HUES6 (cell line): ENCODE measurements around the gene ATP1A1.
A peak's percentile ranks its signal among the peaks of the same experiment; 100 is the strongest.

Experiments
- H3K27ac ChIP-seq: 2 replicates; pipeline ENCODE4 v1.7.0; 2013; ENCODE audit warnings: low read depth, mild to moderate bottlenecking, low read length, inconsistent platforms
- H3K27me3 ChIP-seq: 2 replicates; pipeline ENCODE4 v1.6.1; 2013; ENCODE audit warnings: low read length; ENCODE audit not compliant: control insufficient read depth, insufficient read depth
- H3K36me3 ChIP-seq: 2 replicates; pipeline ENCODE4 v1.6.1; 2013; ENCODE audit warnings: low read length; ENCODE audit not compliant: control insufficient read depth, insufficient read depth
- H3K4me1 ChIP-seq: 2 replicates; pipeline ENCODE4 v1.6.1; 2013; ENCODE audit warnings: low read length; ENCODE audit not compliant: control insufficient read depth, insufficient read depth
- H3K4me3 ChIP-seq: 2 replicates; pipeline ENCODE4 v1.5.1; 2013; ENCODE audit warnings: low read depth, low read length
- H3K9ac ChIP-seq: one replicate; pipeline ENCODE4 v1.6.1; 2013; ENCODE audit warnings: mild to moderate bottlenecking, low read length
- H3K9me3 ChIP-seq: 2 replicates; pipeline ENCODE4 v1.6.1; 2013; ENCODE audit warnings: low read depth, low read length; ENCODE audit not compliant: control insufficient read depth, insufficient read depth

The ATP1A1 gene

DNA sequence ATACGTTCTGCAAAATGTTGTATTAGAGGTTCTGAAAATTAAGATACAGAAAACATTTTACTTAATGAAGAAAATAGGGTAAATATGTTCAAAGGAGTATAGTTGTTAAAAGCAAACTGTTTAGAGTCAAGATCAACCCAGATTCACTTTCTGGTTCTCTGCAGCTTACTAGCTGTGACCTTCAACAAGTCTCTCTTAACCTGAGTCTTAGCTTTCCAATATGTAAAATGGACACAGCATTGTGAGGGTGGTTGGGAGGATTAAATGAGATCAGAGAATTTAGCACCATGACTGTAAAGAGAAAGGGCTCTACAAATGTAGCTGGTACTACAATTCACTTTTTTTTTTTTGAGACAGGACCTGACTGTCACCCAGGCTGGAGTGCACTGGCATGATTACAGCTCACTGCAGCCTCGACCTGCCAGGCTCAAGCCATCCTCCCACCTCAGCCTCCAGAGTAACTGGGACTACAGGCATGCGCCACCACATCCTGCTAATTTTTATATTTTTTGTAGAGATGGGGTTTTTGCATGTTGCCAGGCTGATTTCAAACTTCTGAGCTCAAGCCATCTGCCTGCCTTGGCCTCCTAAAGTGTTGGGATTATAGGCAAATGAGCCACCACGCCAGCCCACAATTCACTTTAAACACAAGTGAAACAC lies 43.9 kb downstream of the ATP1A1 start:
- no peaks in the 10 kb centered on the region for H3K27me3 ChIP-seq
- no peaks in the 10 kb centered on the region for H3K36me3 ChIP-seq
- H3K27ac ChIP-seq = no peak overlapping the region
- H3K9ac ChIP-seq = peak overlapping the region; percentile 96
- H3K4me3 ChIP-seq = peak overlapping the region; percentile 97; the same call in 1 of the 2 replicates
- H3K4me1 ChIP-seq = peaks cover 23% of the 10 kb centered on the region
- no peaks in the 10 kb centered on the region for H3K9me3 ChIP-seq

GRCh38 chr1:116417678-116418077 lies 44.6 kb downstream of the ATP1A1 start:
- no peaks in the 10 kb centered on the region for H3K27me3 ChIP-seq
- peak overlapping the region; percentile 96 for H3K9ac ChIP-seq
- no peak overlapping the region for H3K27ac ChIP-seq
- H3K4me1 ChIP-seq = peaks cover 23% of the 10 kb centered on the region
- H3K9me3 ChIP-seq = no peaks in the 10 kb centered on the region
- H3K4me3 ChIP-seq = peak overlapping the region; percentile 97
- H3K36me3 ChIP-seq = no peaks in the 10 kb centered on the region

GRCh38 chr1:116418091-116418830 lies 45.2 kb downstream of the ATP1A1 start:
- H3K27ac ChIP-seq = peak overlapping the region; percentile 54; the same call in 1 of the 2 replicates
- H3K4me3 ChIP-seq = peak overlapping the region; percentile 97
- no peaks in the 10 kb centered on the region for H3K9me3 ChIP-seq
- no peaks in the 10 kb centered on the region for H3K36me3 ChIP-seq
- H3K4me1 ChIP-seq = peaks cover 23% of the 10 kb centered on the region
- peak overlapping the region; percentile 96 for H3K9ac ChIP-seq
- no peaks in the 10 kb centered on the region for H3K27me3 ChIP-seq

- H3K4me1 ChIP-seq = peaks cover 21% of the 10 kb centered on the region
- H3K27ac ChIP-seq = no peak overlapping the region
- H3K36me3 ChIP-seq = no peaks in the 10 kb centered on the region
- no peak overlapping the region for H3K4me3 ChIP-seq
- H3K27me3 ChIP-seq = peaks cover 9% of the 10 kb centered on the region
- H3K9ac ChIP-seq = no peak overlapping the region
- no peaks in the 10 kb centered on the region for H3K9me3 ChIP-seq
Observed at GRCh38 chr1:116420417-116421200, 47.6 kb downstream of the ATP1A1 start.

DNA sequence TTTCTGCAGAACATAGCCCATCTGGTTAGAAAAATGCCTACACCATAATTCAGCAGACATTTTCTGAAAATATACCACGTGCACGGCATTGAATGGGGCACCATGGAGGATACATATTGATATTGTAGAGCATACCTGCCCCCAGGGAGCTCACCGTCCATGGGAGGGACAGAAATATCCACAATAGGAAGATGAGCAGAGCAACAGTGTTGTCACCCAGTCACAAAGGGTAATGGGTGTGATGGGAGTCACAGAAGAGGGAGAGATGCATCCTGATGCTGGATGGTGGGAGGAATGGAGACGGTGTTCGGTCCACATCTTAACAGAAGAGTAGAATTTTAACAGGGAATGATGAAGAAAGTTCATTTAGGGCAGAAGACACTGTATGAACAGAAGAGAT lies 51.4 kb downstream of the ATP1A1 start:
- no peaks in the 10 kb centered on the region for H3K36me3 ChIP-seq

DNA sequence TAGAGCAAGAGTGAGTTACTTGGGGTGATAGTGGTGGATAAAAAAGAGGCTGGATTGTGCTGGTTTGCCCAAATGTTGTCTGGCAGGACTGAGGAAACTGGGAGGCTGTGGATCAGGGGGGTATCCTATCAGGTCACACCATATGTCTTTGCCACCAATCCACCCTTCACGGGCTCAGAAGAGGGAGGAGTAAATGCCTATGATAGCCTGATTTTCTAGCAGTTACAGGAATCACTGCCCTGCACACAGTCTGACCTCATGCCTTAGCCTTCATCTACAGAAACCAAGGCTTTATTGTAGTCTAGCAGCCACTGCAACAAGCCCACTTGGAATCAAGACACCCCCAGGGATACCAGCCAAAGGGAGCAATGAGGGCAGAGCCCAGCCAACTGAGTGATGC lies 51.8 kb downstream of the ATP1A1 start:
- no peak overlapping the region for H3K4me3 ChIP-seq
- H3K27me3 ChIP-seq = peaks cover 9% of the 10 kb centered on the region
- no peaks in the 10 kb centered on the region for H3K9me3 ChIP-seq
- H3K4me1 ChIP-seq = no peaks in the 10 kb centered on the region; the same call in 1 of the 2 replicates
- H3K27ac ChIP-seq = no peak overlapping the region
- H3K36me3 ChIP-seq = no peaks in the 10 kb centered on the region
- H3K9ac ChIP-seq = no peak overlapping the region

More for the DNA sequence above, 51.4 kb downstream of the ATP1A1 start:
- no peak overlapping the region for H3K9ac ChIP-seq
- no peak overlapping the region for H3K27ac ChIP-seq
- peaks cover 9% of the 10 kb centered on the region for H3K27me3 ChIP-seq
- H3K4me1 ChIP-seq = no peaks in the 10 kb centered on the region; the same call in 1 of the 2 replicates
- H3K9me3 ChIP-seq = no peaks in the 10 kb centered on the region
- H3K4me3 ChIP-seq = no peak overlapping the region

GRCh38 chr1:116425987-116426386 lies 52.9 kb downstream of the ATP1A1 start:
- H3K9ac ChIP-seq = no peak overlapping the region
- no peak overlapping the region for H3K27ac ChIP-seq
- peaks cover 9% of the 10 kb centered on the region for H3K27me3 ChIP-seq
- H3K36me3 ChIP-seq = no peaks in the 10 kb centered on the region
- no peaks in the 10 kb centered on the region for H3K4me1 ChIP-seq
- H3K4me3 ChIP-seq = no peak overlapping the region
- H3K9me3 ChIP-seq = no peaks in the 10 kb centered on the region

DNA sequence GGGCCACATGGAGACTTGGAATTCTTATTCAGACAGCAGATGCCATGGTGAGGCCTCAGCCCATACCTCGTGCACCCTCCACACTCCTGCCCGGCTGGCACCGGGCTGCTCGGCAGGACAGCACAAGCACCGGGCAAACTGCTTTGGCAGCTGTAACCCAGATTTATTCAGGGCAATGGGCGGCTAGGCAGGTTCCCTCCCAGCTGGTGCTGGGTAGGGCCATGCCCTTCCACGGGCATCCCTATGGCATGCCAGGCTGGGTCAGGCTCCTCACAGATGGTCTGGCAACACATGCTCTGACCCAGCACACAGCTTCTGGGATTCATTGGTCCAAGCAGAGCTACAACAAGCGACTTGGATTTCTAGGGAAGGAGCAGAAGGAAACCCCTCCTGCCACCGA lies 53.4 kb downstream of the ATP1A1 start:
- Histone ChIP-seq H3K27ac (no peak overlapping the region), H3K9ac (no peak overlapping the region), H3K9me3 (no peaks in the 10 kb centered on the region), H3K4me3 (no peak overlapping the region), H3K4me1 (no peaks in the 10 kb centered on the region), H3K36me3 (no peaks in the 10 kb centered on the region), H3K27me3 (peaks cover 9% of the 10 kb centered on the region)

DNA sequence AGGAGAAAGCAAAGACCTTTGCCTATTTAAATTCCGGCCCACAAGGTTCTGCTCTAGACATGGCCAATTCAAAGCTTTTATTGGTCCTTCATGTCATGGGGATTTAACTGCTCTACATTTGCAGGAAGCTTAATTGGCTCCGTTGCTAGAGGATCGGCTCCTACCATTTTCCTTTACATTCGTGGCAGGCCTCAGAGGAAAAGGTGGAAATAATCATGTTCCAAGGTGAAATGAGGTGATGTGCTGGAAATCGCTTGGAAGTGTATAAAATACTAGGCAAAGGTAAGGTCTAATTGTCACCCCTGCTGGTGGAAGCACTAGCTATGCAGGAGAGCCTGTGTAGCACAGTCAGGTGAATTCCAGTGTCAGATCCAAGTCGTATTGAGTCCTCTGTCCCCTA lies 55.5 kb downstream of the ATP1A1 start:
- H3K4me3 ChIP-seq = no peak overlapping the region
- H3K36me3 ChIP-seq = no peaks in the 10 kb centered on the region
- H3K4me1 ChIP-seq = peaks cover under 1% of the 10 kb centered on the region; the same call in 1 of the 2 replicates
- no peak overlapping the region for H3K27ac ChIP-seq
- no peak overlapping the region for H3K9ac ChIP-seq
- no peaks in the 10 kb centered on the region for H3K9me3 ChIP-seq
- H3K27me3 ChIP-seq = peaks cover 9% of the 10 kb centered on the region

GRCh38 chr1:116429821-116430374 lies 56.9 kb downstream of the ATP1A1 start:
- H3K4me1 ChIP-seq = peaks cover 5% of the 10 kb centered on the region; the same call in 1 of the 2 replicates
- no peak overlapping the region for H3K9ac ChIP-seq
- no peaks in the 10 kb centered on the region for H3K36me3 ChIP-seq
- no peak overlapping the region for H3K4me3 ChIP-seq
- H3K27me3 ChIP-seq = 0 out of 2 replicates have a peak, but pooled peaks cover under 1% of the 10 kb centered on the region
- H3K9me3 ChIP-seq = no peaks in the 10 kb centered on the region
- H3K27ac ChIP-seq = no peak overlapping the region
